Smooth muscle cell (in vitro differentiated cells): ENCODE data around the gene LIMS1. TPM values are rescaled to one million over a fixed set of nuclear protein-coding genes. Genes with fewer than 3 reads are reported as not detected.

Experiments used
- DNase-seq: peaks from one replicate; lab custom pipeline; 2025; ENCODE audit not compliant: unreplicated experiment; lab: John Stamatoyannopoulos, UW
- H2AFZ ChIP-seq: fragments of 200-600 bp; sonication (generic); 2 replicates; pipeline ENCODE4 v1.6.0; 2016; ENCODE audit warnings: antibody characterized with exemption, low read depth, mild to moderate bottlenecking
- H3F3A ChIP-seq: fragments of 200-600 bp; sonication (generic); 2 replicates; pipeline ENCODE4 v1.6.0; 2017; ENCODE audit warnings: antibody characterized with exemption, low read depth
- H3K27ac ChIP-seq: fragments of 200-600 bp; sonication (generic); 2 replicates; pipeline ENCODE4 v1.5.1; 2016; ENCODE audit warnings: low read depth, mild to moderate bottlenecking
- H3K27me3 ChIP-seq: fragments of 200-600 bp; sonication (generic); 2 replicates; pipeline ENCODE4 v1.6.1; 2016; ENCODE audit warnings: low read depth, mild to moderate bottlenecking
- H3K36me3 ChIP-seq: fragments of 200-600 bp; sonication (generic); 2 replicates; pipeline ENCODE4 v1.5.1; 2016; ENCODE audit warnings: low read depth
- H3K4me1 ChIP-seq: fragments of 200-600 bp; sonication (generic); 2 replicates; pipeline ENCODE4 v1.5.1; 2016; ENCODE audit warnings: low read depth
- H3K4me2 ChIP-seq: fragments of 200-600 bp; sonication (generic); 2 replicates; pipeline ENCODE4 v1.6.0; 2016; ENCODE audit warnings: mild to moderate bottlenecking
- H3K4me3 ChIP-seq: fragments of 200-600 bp; sonication (generic); 2 replicates; pipeline ENCODE4 v1.5.1; 2016; ENCODE audit warnings: mild to moderate bottlenecking
- H3K79me2 ChIP-seq: fragments of 200-600 bp; sonication (generic); 2 replicates; pipeline ENCODE4 v1.6.0; 2016; ENCODE audit warnings: low read depth, mild to moderate bottlenecking
- H3K9ac ChIP-seq: fragments of 200-600 bp; sonication (generic); 2 replicates; pipeline ENCODE4 v1.6.0; 2016; ENCODE audit warnings: low read depth
- H3K9me3 ChIP-seq: fragments of 200-600 bp; sonication (generic); replicated peaks from 2 replicates; pipeline ENCODE4 v1.5.1; 2016; ENCODE audit warnings: low read depth
- H4K20me1 ChIP-seq: fragments of 200-600 bp; sonication (generic); 2 replicates; pipeline ENCODE4 v1.6.0; 2016; ENCODE audit warnings: low read depth
- CTCF ChIP-seq: fragments of 200-600 bp; sonication (generic); IDR thresholded peaks from 2 replicates; pipeline ENCODE4 v1.5.1; 2017; ENCODE audit warnings: borderline replicate concordance, mild to moderate bottlenecking, antibody characterized with exemption; ENCODE audit not compliant: insufficient read depth, poor library complexity, severe bottlenecking
- WGBS: methylation state at CpG from one replicate; pipeline ENCODE4 v1.1.7; 2016; ENCODE audit warnings: low lambda C conversion rate; 5-methylcytosine and 5-hydroxymethylcytosine counted together
- polyA plus RNA-seq: library from polyadenylated mRNA; unstranded; fragments of >200 nt; fragmentation: Nextera tagmentation; extraction: Ambion mirVana; gene quantifications from 2 replicates; pipeline ENCODE4 v1.2.1, GENCODE V29; 2016
- total RNA-seq: library from RNA; depleted of rRNA; stranded (reverse); fragments of >200 nt; gene quantifications from 2 replicates; pipeline ENCODE4 v1.2.3, GENCODE V29; 2014

Gene LIMS1
- total and polyA plus RNA-seq, 2 experiments from 2014 or later = 56.9 to 155 TPM

GRCh38 chr2:108615480-108616090 is 81.3 kb downstream of the LIMS1 start:
- H3K27ac ChIP-seq = no peak overlapping the region
- peaks cover 95% of the 10 kb centered on the region for H3K79me2 ChIP-seq
- peaks cover 4% of the 10 kb centered on the region for H3K4me1 ChIP-seq

GRCh38 chr2:108616318-108616717 is 82.0 kb downstream of the LIMS1 start:
- no peak for DNase-seq
- Histone ChIP-seq H3K36me3 (no peaks in the 10 kb centered on the region), H4K20me1 (peaks cover 85% of the 10 kb centered on the region), H3F3A (peaks cover 5% of the 10 kb centered on the region), H3K4me2 (peak overlapping the region; percentile 29), H3K79me2 (peaks cover 92% of the 10 kb centered on the region), H3K27ac (peak overlapping the region; percentile 28), H3K4me3 (no peak overlapping the region), H2AFZ (no peak overlapping the region), H3K27me3 (no peaks in the 10 kb centered on the region), H3K9ac (no peak overlapping the region), H3K4me1 (peaks cover 11% of the 10 kb centered on the region), H3K9me3 (no peaks in the 10 kb centered on the region)
- WGBS = 87% methylated on average over 5 of the region's 5 CpGs
- no peak for TF ChIP-seq CTCF

More at GRCh38 chr2:108615480-108616090, 81.3 kb downstream of the LIMS1 start:
- no peaks in the 10 kb centered on the region for H3K27me3 ChIP-seq
- H2AFZ ChIP-seq = no peak overlapping the region
- peaks cover 83% of the 10 kb centered on the region for H4K20me1 ChIP-seq
- H3K36me3 ChIP-seq = no peaks in the 10 kb centered on the region
- no peak overlapping the region for H3K4me3 ChIP-seq
- peaks cover 5% of the 10 kb centered on the region for H3F3A ChIP-seq
- no peak for TF ChIP-seq CTCF
- H3K9me3 ChIP-seq = no peaks in the 10 kb centered on the region
- no peak for DNase-seq
- H3K4me2 ChIP-seq = no peak overlapping the region
- no peak overlapping the region for H3K9ac ChIP-seq
- 78% methylated on average over 2 of the region's 2 CpGs for WGBS

DNA sequence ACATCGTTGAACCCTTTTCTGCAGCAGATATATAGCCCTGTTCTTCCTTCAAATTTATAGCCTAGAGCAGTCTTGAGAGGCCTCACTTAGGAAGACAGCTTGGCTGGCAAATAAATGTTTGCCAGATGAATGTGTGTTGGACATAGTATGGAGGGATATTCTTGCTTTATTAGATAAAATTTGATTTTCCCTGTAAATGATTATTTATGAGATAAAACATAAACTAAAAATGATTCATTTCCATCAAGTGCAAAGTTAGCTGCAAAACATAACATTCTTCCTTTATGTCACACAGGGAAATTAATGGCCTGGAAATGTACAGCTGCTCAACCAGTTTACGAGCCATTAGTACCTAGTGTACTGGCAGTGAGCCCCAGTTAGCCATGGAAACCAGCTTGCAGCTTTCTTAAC is 82.5 kb downstream of the LIMS1 start:
- Histone ChIP-seq H3F3A (peaks cover 5% of the 10 kb centered on the region), H2AFZ (no peak overlapping the region), H3K36me3 (no peaks in the 10 kb centered on the region), H3K79me2 (peaks cover 89% of the 10 kb centered on the region), H3K27ac (peak overlapping the region; percentile 28), H3K27me3 (no peaks in the 10 kb centered on the region), H3K9ac (no peak overlapping the region), H3K4me2 (peak overlapping the region; percentile 29), H3K4me1 (peaks cover 16% of the 10 kb centered on the region), H3K4me3 (no peak overlapping the region), H3K9me3 (no peaks in the 10 kb centered on the region), H4K20me1 (peaks cover 87% of the 10 kb centered on the region)
- DNase-seq = no peak
- WGBS = 28% methylated on average over 2 of the region's 2 CpGs
- TF ChIP-seq CTCF = no peak

DNA sequence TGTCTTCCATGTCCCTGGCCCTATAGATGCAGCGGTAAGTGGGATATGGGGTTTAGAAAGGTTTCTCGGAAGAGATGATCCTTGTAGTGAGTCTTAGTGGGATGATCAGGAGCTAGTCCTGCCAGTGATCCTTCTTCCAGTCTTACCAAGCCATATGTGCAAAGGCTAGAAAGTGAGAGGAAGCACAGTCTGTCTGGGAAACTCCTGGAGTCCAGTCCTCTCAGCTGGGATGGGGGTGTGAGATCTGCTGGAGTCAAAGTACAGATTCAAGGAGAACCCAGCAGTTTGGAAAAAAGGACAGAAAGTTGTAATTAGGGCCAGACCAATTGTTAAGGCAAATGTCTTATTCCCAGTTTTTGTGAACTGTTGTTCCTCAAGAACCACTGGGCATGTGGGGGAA is 83.3 kb downstream of the LIMS1 start:
- Histone ChIP-seq H3K4me1 (peaks cover 23% of the 10 kb centered on the region), H3F3A (peaks cover 5% of the 10 kb centered on the region), H3K79me2 (peaks cover 87% of the 10 kb centered on the region), H3K27ac (peak overlapping the region; percentile 28), H3K9me3 (no peaks in the 10 kb centered on the region), H3K4me2 (peak overlapping the region; percentile 29), H2AFZ (no peak overlapping the region), H3K4me3 (no peak overlapping the region), H3K27me3 (no peaks in the 10 kb centered on the region), H3K36me3 (no peaks in the 10 kb centered on the region), H4K20me1 (peaks cover 87% of the 10 kb centered on the region), H3K9ac (no peak overlapping the region)
- no peak for TF ChIP-seq CTCF
- WGBS = 76% methylated on average over 2 of the region's 2 CpGs
- DNase-seq = no peak
